ENCODE measurements around the gene LONP2.

GRCh38 chr16:48261569-48261968 lies 17.5 kb downstream of the LONP2 start:
- TF ChIP-seq EZH2phosphoT487 (IDR thresholded peaks at IDR 0.05; ENCODE audit: unreplicated experiment) = no peak
- no peak for TF ChIP-seq CTCF (conservative IDR thresholded peaks at IDR 0.05; ENCODE audit: low read depth in 2 of 2)
- TF ChIP-seq POLR2AphosphoS5 (IDR thresholded peaks at IDR 0.05; ENCODE audit: low read depth) = no peak
- no peak for TF ChIP-seq REST (IDR thresholded peaks at IDR 0.05; ENCODE audit: unreplicated experiment)
- TF ChIP-seq EZH2 (IDR thresholded peaks at IDR 0.05; ENCODE audit: low read depth, unreplicated experiment) = no peak
- TF ChIP-seq ETS1 (IDR thresholded peaks at IDR 0.05) = no peak
- TF ChIP-seq NANOG (IDR thresholded peaks at IDR 0.05; ENCODE audit: borderline replicate concordance) = no peak
- TF ChIP-seq ZNF114 (CRISPR knock-in tag; IDR thresholded peaks at IDR 0.05) = no peak
- TF ChIP-seq JUNB (IDR thresholded peaks at IDR 0.05; ENCODE audit: unreplicated experiment) = no peak
- TF ChIP-seq CREB1 (CRISPR knock-in tag; IDR thresholded peaks at IDR 0.05; ENCODE audit: low read depth) = no peak
- TF ChIP-seq STAT1 (IDR thresholded peaks at IDR 0.05; ENCODE audit: unreplicated experiment) = no peak

Data from GM23338 (cell line).